A549 (cell line): Measurements from ENCODE around the gene SLCO2A1. TPM values are rescaled to one million over a fixed set of nuclear protein-coding genes. Genes with fewer than 3 reads are reported as not detected.

ENCODE experiments used
- ATAC-seq, 2 experiments: fragments of 200-7000 bp in 1 of 2; fragments of >200 bp in 1 of 2; cut with Nextera tagmentation in 1 of 2; cut with Tn5 transposase in 1 of 2; 3 replicates each; pipeline versions ENCODE4 v1.8.0 to v1.9.1; 2018 to 2020; ENCODE audit warnings: mild to moderate bottlenecking in 1 of 2, moderate library complexity in 1 of 2
- CTCF ChIA-PET: fragments of 300-600 bp; sonication (Branson Sonifier 250); formaldehyde crosslinking; extraction: SDS; loops from one replicate; lab custom pipeline; 2021; ENCODE audit warnings: antibody characterized with exemption, inconsistent platforms; lab: Yijun Ruan, JAX
- POLR2A ChIA-PET: fragments of 350-600 bp; formaldehyde crosslinking; extraction: SDS; loops from one replicate; lab custom pipeline; 2021; ENCODE audit warnings: antibody characterized with exemption, inconsistent platforms; lab: Yijun Ruan, JAX
- DNase-seq, 2 experiments: peaks; one replicate each; pipeline versions ENCODE4 v3.0.0 to v3.0.0-alpha.2; 2011 to 2016; ENCODE audit warnings: low read depth in 1 of 2, low spot score in 1 of 2
- FAIRE-seq: peaks from 2 replicates; lab custom pipeline; 2011; peaks lifted over from hg19 to GRCh38; lab: Jason Lieb, UNC
- H3K27ac ChIP-seq, 2 experiments: fragments of >200 bp; sonication (Bioruptor Twin); formaldehyde crosslinking; 3 replicates each; pipeline ENCODE4 v1.5.1; 2016 to 2017
- H3K4me1 ChIP-seq: fragments of >200 bp; sonication (Bioruptor Twin); formaldehyde crosslinking; 3 replicates; pipeline ENCODE4 v1.6.1; 2016
- H3K4me2 ChIP-seq: fragments of >200 bp; sonication (Bioruptor Twin); formaldehyde crosslinking; 3 replicates; pipeline ENCODE4 v1.6.1; 2016
- H3K4me3 ChIP-seq: fragments of >200 bp; sonication (Bioruptor Twin); formaldehyde crosslinking; 3 replicates; pipeline ENCODE4 v1.5.1; 2016
- H3K9me3 ChIP-seq: fragments of >200 bp; sonication (Bioruptor Twin); formaldehyde crosslinking; 3 replicates; pipeline ENCODE4 v1.6.1; 2016
- EHMT2 ChIP-seq: fragments of 200-600 bp; sonication (generic); IDR thresholded peaks from 2 replicates; pipeline ENCODE4 v1.6.1; 2016; ENCODE audit warnings: antibody characterized with exemption, low read depth, mild to moderate bottlenecking, moderate library complexity
- EP300 ChIP-seq, 2 experiments: fragments of >200 bp; sonication (Bioruptor Twin); formaldehyde crosslinking; IDR thresholded peaks; 2 replicates in 1 of 2; 3 replicates in 1 of 2; pipeline ENCODE4 v1.6.1; 2016 to 2017
- ESRRA ChIP-seq: fragments of 150-350 bp; IDR thresholded peaks from 2 replicates; pipeline ENCODE4 v1.6.1; 2014; ENCODE audit warnings: mild to moderate bottlenecking, low read length, borderline replicate concordance
- FOSL2 ChIP-seq, 2 experiments: fragments of 450-650 bp in 1 of 2; fragments of >200 bp in 1 of 2; sonication (Bioruptor Twin) in 1 of 2; formaldehyde crosslinking; IDR thresholded peaks; 2 replicates each; pipeline versions ENCODE4 v1.5.0 to v1.6.1; 2016 to 2020; ENCODE audit warnings: mild to moderate bottlenecking in 1 of 2, moderate library complexity in 1 of 2
- HMGXB4 ChIP-seq: fragments of 250-450 bp; sonication (Bioruptor Pico); IDR thresholded peaks from 2 replicates; pipeline ENCODE4 v1.5.0; 2021; ENCODE audit warnings: mild to moderate bottlenecking, moderate library complexity, borderline replicate concordance
- HOXB5 ChIP-seq: fragments of 250-450 bp; sonication (Bioruptor Pico); IDR thresholded peaks from 2 replicates; pipeline ENCODE4 v1.5.0; 2020; ENCODE audit warnings: mild to moderate bottlenecking, moderate library complexity
- KDM1A ChIP-seq: fragments of 200-600 bp; sonication (generic); IDR thresholded peaks from 2 replicates; pipeline ENCODE4 v1.6.1; 2016; ENCODE audit warnings: low read depth, mild to moderate bottlenecking
- KDM5A ChIP-seq: fragments of 200-600 bp; sonication (generic); IDR thresholded peaks from 2 replicates; pipeline ENCODE4 v1.6.1; 2016; ENCODE audit warnings: antibody characterized with exemption, mild to moderate bottlenecking
- MAZ ChIP-seq: fragments of 150-350 bp; IDR thresholded peaks from 2 replicates; pipeline ENCODE4 v1.6.1; 2014; ENCODE audit warnings: antibody characterized with exemption, low read depth, low read length, borderline replicate concordance
- NPAS2 ChIP-seq: fragments of 250-450 bp; sonication (Bioruptor Pico); IDR thresholded peaks from 2 replicates; pipeline ENCODE4 v1.8.0; 2022; ENCODE audit warnings: mild to moderate bottlenecking, moderate library complexity, borderline replicate concordance
- NR3C1 ChIP-seq: fragments of >200 bp; sonication (Bioruptor Twin); formaldehyde crosslinking; IDR thresholded peaks from 3 replicates; pipeline ENCODE4 v1.6.1; 2017
- POLR2A ChIP-seq: IDR thresholded peaks from 2 replicates; pipeline ENCODE4 v1.6.1; 2012; ENCODE audit warnings: mild to moderate bottlenecking, low read length
- POLR2AphosphoS2 ChIP-seq: conservative IDR thresholded peaks from 2 replicates; pipeline ENCODE4 v1.6.1; 2012; ENCODE audit warnings: low read length, improper control_type of control experiment, inconsistent platforms
- RFX5 ChIP-seq: fragments of 450-650 bp; IDR thresholded peaks from 2 replicates; pipeline ENCODE4 v1.7.1; 2014; ENCODE audit warnings: antibody characterized with exemption, mild to moderate bottlenecking, moderate library complexity
- RNF2 ChIP-seq: fragments of 200-600 bp; sonication (generic); IDR thresholded peaks from 2 replicates; pipeline ENCODE4 v1.6.1; 2016; ENCODE audit warnings: low read depth, mild to moderate bottlenecking, antibody characterized with exemption, moderate library complexity, borderline replicate concordance
- ZFP36 ChIP-seq: fragments of 450-650 bp; IDR thresholded peaks from 2 replicates; pipeline ENCODE4 v1.6.1; 2014; ENCODE audit warnings: borderline replicate concordance; ENCODE audit not compliant: partially characterized antibody
- ZNF302 ChIP-seq: fragments of 250-450 bp; sonication (Bioruptor Pico); IDR thresholded peaks from 2 replicates; pipeline ENCODE4 v1.9.0; 2021; ENCODE audit warnings: inconsistent platforms, mild to moderate bottlenecking, moderate library complexity
- ZSCAN20 ChIP-seq: fragments of 250-450 bp; sonication (Bioruptor Pico); IDR thresholded peaks from 2 replicates; pipeline ENCODE4 v1.8.0; 2022; ENCODE audit warnings: mild to moderate bottlenecking, moderate library complexity
- WGBS: methylation state at CpG from one replicate; pipeline ENCODE4 v1.1.6; 2017; ENCODE audit errors: missing lambda C conversion rate; 5-methylcytosine and 5-hydroxymethylcytosine counted together
- polyA plus RNA-seq, 4 experiments: library from polyadenylated mRNA; depleted of rRNA in 3 of 4; stranded (reverse); fragments of >200 nt; fragmentation: RNase III in 1 of 4; extraction: RNeasy Plus Mini Kit Qiagen cat#74134 plus additional on column Dnase treatment in 1 of 4; gene quantifications; 2 replicates in 3 of 4; 3 replicates in 1 of 4; pipeline ENCODE4 v1.2.3, GENCODE V29; 2011 to 2017
- TF ChIP-seq, protein P1 (sequence below): fragments of 450-650 bp; IDR thresholded peaks from 2 replicates; pipeline ENCODE4 v1.6.1; 2014; ENCODE audit warnings: antibody characterized with exemption

Gene SLCO2A1
- polyA plus RNA-seq, 2 of the 4 experiments (the other 2 are of a cell fraction) = 0.12 TPM; not detected in 1

- ATAC-seq = peak; percentile 59 to 68; a peak in 5 of 6 replicates
- Histone ChIP-seq H3K27ac (peak overlapping the region; percentile 61 to 83; a peak in 5 of 6 replicates), H3K4me1 (no peaks in the 10 kb centered on the region), H3K9me3 (no peaks in the 10 kb centered on the region), H3K4me2 (peak overlapping the region; percentile 95), H3K4me3 (peak overlapping the region; percentile 60)
- DNase-seq = no peak
- WGBS = 38% methylated on average over 33 of the region's 34 CpGs
- TF ChIP-seq ESRRA = no peak
- no peak for TF ChIP-seq MAZ
- TF ChIP-seq POLR2AphosphoS2 = no peak
- no peak for TF ChIP-seq ZNF302
- no peak for TF ChIP-seq NPAS2
- TF ChIP-seq EHMT2 = no peak
- TF ChIP-seq EP300 (IDR thresholded peaks at IDR 0.05) = no peak
- TF ChIP-seq HMGXB4 (CRISPR knock-in tag) = no peak
- no peak for TF ChIP-seq RFX5
- TF ChIP-seq KDM1A = no peak
- no peak for TF ChIP-seq ZSCAN20 (CRISPR knock-in tag)
- no peak for TF ChIP-seq HOXB5 (CRISPR knock-in tag)
- ChIA-PET POLR2A (no interaction called here), CTCF (interaction anchor here (0.7 to 5.1 kb wide), 5 partner anchors 16 to 482 kb away, joined by 3 to 49 read pairs (median 8); no protein-coding TSS in a partner anchor)
- no peak for FAIRE-seq
Measured at GRCh38 chr3:133926736-133927539, 102.8 kb downstream of the SLCO2A1 start.

DNA sequence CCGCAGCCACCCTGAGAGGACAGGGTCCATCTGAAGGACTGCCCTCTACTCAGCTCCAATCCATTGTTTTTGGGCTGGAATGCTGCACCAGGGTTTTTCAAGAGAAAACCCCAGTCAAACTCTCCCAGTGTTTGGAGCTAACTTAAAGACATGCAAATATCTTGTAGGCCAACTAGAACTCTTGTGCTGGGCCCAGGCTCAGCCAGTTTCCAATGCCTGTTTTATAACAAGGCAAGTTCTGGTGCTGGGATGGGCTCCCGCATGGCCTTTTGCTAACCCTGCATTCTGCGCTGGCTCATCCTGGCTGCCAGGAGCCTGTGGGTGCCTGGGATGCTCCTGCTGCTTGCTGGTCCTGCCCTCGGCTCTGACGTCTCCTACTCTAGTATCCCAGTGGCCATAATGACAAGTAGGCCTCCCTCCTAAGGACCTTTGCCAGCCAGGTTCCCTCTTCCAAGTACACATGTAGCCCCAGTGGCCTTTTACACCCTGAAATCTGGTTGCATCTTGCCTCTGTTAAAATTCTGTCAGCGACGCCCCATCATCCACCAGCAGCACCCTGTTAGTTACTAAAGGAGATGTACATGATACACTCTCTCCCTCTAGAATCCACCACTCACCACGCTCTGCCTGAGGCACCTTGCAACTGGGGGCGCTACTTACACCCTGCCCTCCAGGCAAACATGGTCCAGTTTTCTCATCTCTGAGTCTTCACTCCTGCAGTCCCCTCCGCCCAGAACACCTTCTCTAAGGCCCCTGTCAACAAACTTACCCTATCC is 103.6 kb downstream of the SLCO2A1 start:
- DNase-seq (no peak), FAIRE-seq (no peak), ATAC-seq (no peak)
- H3K27ac ChIP-seq = no peak overlapping the region
- H3K9me3 ChIP-seq = no peaks in the 10 kb centered on the region
- ChIA-PET CTCF (interaction anchor here (0.8 to 1.9 kb wide), 2 partner anchors 15 to 108 kb away, joined by 3 to 10 read pairs; no protein-coding TSS in a partner anchor), POLR2A (no interaction called here)
- WGBS = 91% methylated on average over 9 of the region's 10 CpGs
- H3K4me3 ChIP-seq = no peak overlapping the region
- H3K4me1 ChIP-seq = no peaks in the 10 kb centered on the region
- H3K4me2 ChIP-seq = no peak overlapping the region
- no peak for TF ChIP-seq POLR2A
- TF ChIP-seq KDM1A = no peak
- TF ChIP-seq RFX5 = no peak
- no peak for TF ChIP-seq FOSL2 (IDR thresholded peaks at IDR 0.05)
- TF ChIP-seq FOSL2 (CRISPR knock-in tag; IDR thresholded peaks at IDR 0.05) = no peak
- TF ChIP-seq ZFP36 = no peak
- TF ChIP-seq RNF2 = no peak
- no peak for TF ChIP-seq NPAS2

DNA sequence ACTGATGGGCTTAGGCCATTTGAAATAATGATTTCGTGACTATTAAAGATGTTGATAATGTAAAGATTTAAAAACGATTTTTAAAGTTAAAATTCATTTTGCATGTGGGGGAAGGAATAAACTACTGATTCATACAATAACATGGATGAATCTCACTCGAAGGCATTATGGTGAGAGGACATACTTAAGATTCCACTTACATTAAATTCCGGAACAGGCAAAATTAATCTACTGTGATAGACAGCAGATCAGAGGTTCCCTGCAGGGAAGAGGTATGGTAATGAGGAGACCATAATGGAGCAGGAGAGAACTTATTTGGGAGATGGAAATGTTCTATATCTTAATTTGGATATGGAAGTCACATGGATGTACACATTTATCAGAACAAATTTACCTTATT is 105.7 kb downstream of the SLCO2A1 start:
- FAIRE-seq (no peak), DNase-seq (no peak), ATAC-seq (no peak)
- H3K9me3 ChIP-seq = no peaks in the 10 kb centered on the region
- TF ChIP-seq, protein P1, sequence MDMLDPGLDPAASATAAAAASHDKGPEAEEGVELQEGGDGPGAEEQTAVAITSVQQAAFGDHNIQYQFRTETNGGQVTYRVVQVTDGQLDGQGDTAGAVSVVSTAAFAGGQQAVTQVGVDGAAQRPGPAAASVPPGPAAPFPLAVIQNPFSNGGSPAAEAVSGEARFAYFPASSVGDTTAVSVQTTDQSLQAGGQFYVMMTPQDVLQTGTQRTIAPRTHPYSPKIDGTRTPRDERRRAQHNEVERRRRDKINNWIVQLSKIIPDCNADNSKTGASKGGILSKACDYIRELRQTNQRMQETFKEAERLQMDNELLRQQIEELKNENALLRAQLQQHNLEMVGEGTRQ = no peak
- no peak for TF ChIP-seq POLR2AphosphoS2
- no peak for TF ChIP-seq KDM1A
- no peak for TF ChIP-seq NR3C1
- TF ChIP-seq NPAS2 = no peak
- no peak for TF ChIP-seq HMGXB4 (CRISPR knock-in tag)
- no peak for TF ChIP-seq KDM5A
- no peak for TF ChIP-seq POLR2A
- no peak overlapping the region for H3K27ac ChIP-seq
- no peak overlapping the region for H3K4me2 ChIP-seq
- 28% methylated on average over 4 of the region's 4 CpGs for WGBS
- ChIA-PET POLR2A (no interaction called here), CTCF (no interaction called here)
- no peaks in the 10 kb centered on the region for H3K4me1 ChIP-seq
- no peak overlapping the region for H3K4me3 ChIP-seq
